Metanephros (tissue), 1 donor: ENCODE results near the gene RGL1. TPM values are rescaled to one million over a fixed set of nuclear protein-coding genes. Genes with fewer than 3 reads are reported as not detected.

Experiments
- total RNA-seq: library from RNA; depleted of rRNA; stranded (reverse); fragments of >200 nt; gene quantifications from one replicate; pipeline ENCODE4 v1.2.3, GENCODE V29; 2014

The RGL1 gene
- total RNA-seq: 54.2 TPM

DNA sequence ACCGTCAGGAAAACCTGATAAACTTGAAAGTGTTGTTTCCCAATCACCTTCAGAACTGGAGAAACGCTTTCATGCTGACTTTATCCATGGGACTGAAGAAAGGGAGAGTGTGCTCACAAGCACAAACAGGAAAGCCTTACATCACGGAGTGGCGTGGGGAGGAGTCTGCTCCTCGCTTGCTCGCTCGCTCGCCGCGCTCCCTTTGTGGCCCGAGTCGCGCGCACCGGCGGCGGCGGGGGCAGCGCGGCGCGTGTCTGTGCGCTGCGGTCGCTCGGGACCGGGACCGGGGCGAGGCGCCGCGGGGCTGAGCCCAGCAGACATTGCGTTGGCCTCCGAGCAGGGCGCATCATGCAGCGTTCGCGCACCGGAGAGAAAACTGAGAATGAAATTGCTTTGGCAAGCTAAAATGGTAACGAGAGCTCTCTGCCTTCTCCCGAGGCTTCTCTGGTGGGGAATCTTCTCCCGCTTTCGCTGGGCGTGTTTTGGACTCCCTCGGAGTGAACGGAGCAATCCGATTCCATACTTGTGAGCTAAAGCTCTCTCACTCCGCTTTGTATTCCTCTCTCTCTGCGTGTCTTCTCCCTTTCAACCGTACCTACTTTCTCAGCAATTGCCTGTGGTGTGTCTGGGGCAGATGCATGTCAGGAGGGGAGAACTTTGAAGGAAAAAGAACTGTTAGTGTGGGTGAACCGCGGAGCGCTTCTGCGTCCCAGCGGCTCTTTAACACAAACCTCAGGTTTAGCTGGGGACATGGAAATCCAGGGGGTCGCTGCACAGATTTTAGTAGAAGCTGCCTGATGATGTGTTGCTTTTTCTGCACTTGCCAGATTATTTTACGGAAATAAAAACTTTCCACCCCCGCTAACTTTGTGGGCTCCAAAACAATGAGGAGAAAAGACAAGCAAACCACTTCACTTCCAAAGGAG lies at the start of gene RGL1:
TSS of gene RGL1 (plus strand) at position 205 of the 926 bp plus-strand sequence. CDS start at position 383, 178 bp downstream.

Other genes with a start within 250 kb of the RGL1 start
- 13.4 TPM for gene NCF2, start 214.7 kb upstream of the RGL1 start, total RNA-seq
- gene ARPC5, start 169.3 kb upstream of the RGL1 start, total RNA-seq: 129 TPM
- not detected for gene APOBEC4, start 151.8 kb upstream of the RGL1 start, total RNA-seq
- 4.7 TPM for gene COLGALT2, start 232.6 kb downstream of the RGL1 start, total RNA-seq
- gene TSEN15, start 246.6 kb downstream of the RGL1 start, total RNA-seq: 29.9 TPM